IPS DF 6.9 (cell line): ENCODE results near the gene BMERB1.

Experiments
- DNase-seq: peaks from one replicate; pipeline ENCODE4 v3.0.0-alpha.2; 2013; ENCODE audit warnings: low read depth, low spot score
- H3K27ac ChIP-seq: one replicate; pipeline ENCODE4 v1.5.1; 2013; ENCODE audit warnings: low read length, control low read depth
- H3K27me3 ChIP-seq: 2 replicates; pipeline ENCODE4 v1.6.1; 2013; ENCODE audit warnings: mild to moderate bottlenecking, low read length; ENCODE audit not compliant: control insufficient read depth, insufficient read depth
- H3K36me3 ChIP-seq: 2 replicates; pipeline ENCODE4 v1.6.1; 2013; ENCODE audit warnings: low read length; ENCODE audit not compliant: control insufficient read depth, insufficient read depth
- H3K4me1 ChIP-seq: 2 replicates; pipeline ENCODE4 v1.6.1; 2013; ENCODE audit warnings: low read length; ENCODE audit not compliant: control insufficient read depth, insufficient read depth
- H3K4me3 ChIP-seq: 2 replicates; pipeline ENCODE4 v1.5.1; 2013; ENCODE audit warnings: mild to moderate bottlenecking, low read length
- H3K9me3 ChIP-seq: 2 replicates; pipeline ENCODE4 v1.6.1; 2013; ENCODE audit warnings: low read length, inconsistent platforms; ENCODE audit not compliant: control insufficient read depth, insufficient read depth
- WGBS: extraction: QIAGEN DNeasy Blood & Tissue Kit; methylation state at CpG from one replicate; pipeline ENCODE4 v1.1.7; 2013; ENCODE audit warnings: mixed read lengths, missing lambda C conversion rate; ENCODE audit not compliant: insufficient read length, insufficient coverage; 5-methylcytosine and 5-hydroxymethylcytosine counted together

The BMERB1 gene

GRCh38 chr16:15631730-15632409, 197.5 kb downstream of the BMERB1 start:
- Histone ChIP-seq H3K36me3 (peaks cover 12% of the 10 kb centered on the region; the same call in 1 of the 2 replicates), H3K9me3 (no peaks in the 10 kb centered on the region), H3K27me3 (no peaks in the 10 kb centered on the region), H3K4me3 (no peak overlapping the region), H3K4me1 (no peaks in the 10 kb centered on the region), H3K27ac (no peak overlapping the region)
- no peak for DNase-seq
- WGBS = no CpG with 5 or more reads among the region's 2 CpGs

GRCh38 chr16:15635926-15636325, 201.5 kb downstream of the BMERB1 start:
- no peaks in the 10 kb centered on the region for H3K4me1 ChIP-seq
- no CpG with 5 or more reads among the region's 9 CpGs for WGBS
- no peak overlapping the region for H3K27ac ChIP-seq
- H3K4me3 ChIP-seq = no peak overlapping the region
- no peaks in the 10 kb centered on the region for H3K27me3 ChIP-seq
- no peak for DNase-seq
- H3K36me3 ChIP-seq = peaks cover 14% of the 10 kb centered on the region; the same call in 1 of the 2 replicates
- H3K9me3 ChIP-seq = no peaks in the 10 kb centered on the region

- H3K36me3 ChIP-seq = peaks cover 14% of the 10 kb centered on the region; the same call in 1 of the 2 replicates
Measured at GRCh38 chr16:15636392-15636873, 202.0 kb downstream of the BMERB1 start.

More at GRCh38 chr16:15636392-15636873, 202.0 kb downstream of the BMERB1 start:
- no peak for DNase-seq
- Histone ChIP-seq H3K27me3 (no peaks in the 10 kb centered on the region), H3K27ac (no peak overlapping the region), H3K4me3 (no peak overlapping the region), H3K4me1 (no peaks in the 10 kb centered on the region), H3K9me3 (no peaks in the 10 kb centered on the region)
